DOHH2 (cell line): Measurements from ENCODE around the gene KDM6B.

Experiments used
- H3F3A ChIP-seq: fragments of 200-600 bp; sonication (generic), shearing (Covaris generic); 2 replicates; pipeline ENCODE4 v1.6.0; 2016; ENCODE audit warnings: antibody characterized with exemption, mild to moderate bottlenecking; ENCODE audit not compliant: control insufficient read depth, insufficient read depth
- H3K27ac ChIP-seq: fragments of 200-600 bp; sonication (generic); 2 replicates; pipeline ENCODE4 v1.5.1; 2014; ENCODE audit warnings: low read depth, mild to moderate bottlenecking, low read length, moderate library complexity
- H3K27me3 ChIP-seq: fragments of 200-600 bp; sonication (generic); 2 replicates; pipeline ENCODE4 v1.6.1; 2014; ENCODE audit warnings: mild to moderate bottlenecking, low read length, mixed read lengths; ENCODE audit not compliant: control insufficient read depth
- H3K36me3 ChIP-seq: fragments of 200-600 bp; sonication (generic); 2 replicates; pipeline ENCODE4 v1.6.1; 2014; ENCODE audit warnings: mild to moderate bottlenecking, low read length, moderate library complexity, mixed read lengths; ENCODE audit not compliant: control insufficient read depth
- H3K4me1 ChIP-seq: fragments of 200-600 bp; sonication (generic); 2 replicates; pipeline ENCODE4 v1.6.1; 2014; ENCODE audit warnings: mild to moderate bottlenecking, low read length, mixed read lengths; ENCODE audit not compliant: control insufficient read depth
- H3K4me2 ChIP-seq: fragments of 200-600 bp; sonication (generic); 2 replicates; pipeline ENCODE4 v1.6.0; 2014; ENCODE audit warnings: mild to moderate bottlenecking, low read length, moderate library complexity
- H3K4me3 ChIP-seq: fragments of 200-600 bp; sonication (generic); 2 replicates; pipeline ENCODE4 v1.5.1; 2014; ENCODE audit warnings: mild to moderate bottlenecking, low read length, mixed read lengths
- H3K79me2 ChIP-seq: fragments of 200-600 bp; sonication (generic); 2 replicates; pipeline ENCODE4 v1.6.1; 2014; ENCODE audit warnings: mild to moderate bottlenecking, low read length, mixed read lengths; ENCODE audit not compliant: control insufficient read depth
- H3K9me2 ChIP-seq: fragments of 200-600 bp; sonication (generic); replicated peaks from 2 replicates; pipeline ENCODE4 v1.6.1; 2014; ENCODE audit warnings: mild to moderate bottlenecking, low read length, mixed read lengths; ENCODE audit not compliant: control insufficient read depth
- H3K9me3 ChIP-seq: fragments of 200-600 bp; sonication (generic); 2 replicates; pipeline ENCODE4 v1.6.1; 2014; ENCODE audit warnings: antibody characterized with exemption, low read length, mixed read lengths; ENCODE audit not compliant: control insufficient read depth, insufficient read depth
- H4K20me1 ChIP-seq: fragments of 200-600 bp; sonication (generic); 2 replicates; pipeline ENCODE4 v1.6.0; 2014; ENCODE audit warnings: low read depth, mild to moderate bottlenecking, antibody characterized with exemption, low read length, moderate library complexity; ENCODE audit not compliant: control insufficient read depth, insufficient read depth
- EZH2phosphoT487 ChIP-seq: fragments of 200-600 bp; sonication (generic); IDR thresholded peaks from 2 replicates; pipeline ENCODE4 v1.6.1; 2017; ENCODE audit warnings: borderline replicate concordance, mild to moderate bottlenecking, antibody characterized with exemption, low read length, moderate library complexity, mixed read lengths
- TF ChIP-seq, protein P1 (sequence below): fragments of 200-600 bp; sonication (generic); IDR thresholded peaks from one replicate; pipeline ENCODE4 v1.5.1; 2014; ENCODE audit warnings: antibody characterized with exemption, mild to moderate bottlenecking, low read depth, low read length; ENCODE audit not compliant: poor library complexity, severe bottlenecking

The KDM6B gene

DNA sequence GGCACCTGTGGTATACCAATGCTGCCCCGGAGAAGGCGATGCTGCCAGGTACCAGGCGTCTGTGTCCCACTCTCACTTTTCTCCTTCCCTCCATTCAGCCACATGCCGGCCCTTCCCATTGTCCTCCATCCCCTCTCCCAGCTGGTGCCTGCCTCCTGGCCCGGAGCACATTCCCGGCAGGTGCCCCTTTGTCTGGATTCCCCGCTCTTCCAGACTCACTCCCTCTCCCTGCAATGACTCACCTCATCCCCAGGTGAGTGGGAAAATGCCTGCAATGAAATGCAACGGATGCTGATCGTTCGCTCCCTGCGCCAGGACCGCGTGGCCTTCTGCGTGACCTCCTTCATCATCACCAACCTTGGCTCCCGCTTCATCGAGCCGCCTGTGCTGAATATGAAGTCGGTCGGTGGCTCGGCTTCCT, 10.4 kb upstream of the KDM6B start:
- Histone ChIP-seq H3F3A (0 out of 2 replicates have a peak, but pooled peaks cover 4% of the 10 kb centered on the region), H3K79me2 (no peaks in the 10 kb centered on the region), H4K20me1 (no peaks in the 10 kb centered on the region), H3K4me3 (no peak overlapping the region), H3K27me3 (peaks cover 15% of the 10 kb centered on the region; the same call in 1 of the 2 replicates), H3K9me2 (no peaks in the 10 kb centered on the region), H3K9me3 (no peaks in the 10 kb centered on the region), H3K27ac (no peak overlapping the region), H3K36me3 (no peaks in the 10 kb centered on the region), H3K4me1 (peaks cover 10% of the 10 kb centered on the region; the same call in 1 of the 2 replicates), H3K4me2 (no peak overlapping the region)
- TF ChIP-seq EZH2phosphoT487, result no peak
- TF ChIP-seq, protein P1, sequence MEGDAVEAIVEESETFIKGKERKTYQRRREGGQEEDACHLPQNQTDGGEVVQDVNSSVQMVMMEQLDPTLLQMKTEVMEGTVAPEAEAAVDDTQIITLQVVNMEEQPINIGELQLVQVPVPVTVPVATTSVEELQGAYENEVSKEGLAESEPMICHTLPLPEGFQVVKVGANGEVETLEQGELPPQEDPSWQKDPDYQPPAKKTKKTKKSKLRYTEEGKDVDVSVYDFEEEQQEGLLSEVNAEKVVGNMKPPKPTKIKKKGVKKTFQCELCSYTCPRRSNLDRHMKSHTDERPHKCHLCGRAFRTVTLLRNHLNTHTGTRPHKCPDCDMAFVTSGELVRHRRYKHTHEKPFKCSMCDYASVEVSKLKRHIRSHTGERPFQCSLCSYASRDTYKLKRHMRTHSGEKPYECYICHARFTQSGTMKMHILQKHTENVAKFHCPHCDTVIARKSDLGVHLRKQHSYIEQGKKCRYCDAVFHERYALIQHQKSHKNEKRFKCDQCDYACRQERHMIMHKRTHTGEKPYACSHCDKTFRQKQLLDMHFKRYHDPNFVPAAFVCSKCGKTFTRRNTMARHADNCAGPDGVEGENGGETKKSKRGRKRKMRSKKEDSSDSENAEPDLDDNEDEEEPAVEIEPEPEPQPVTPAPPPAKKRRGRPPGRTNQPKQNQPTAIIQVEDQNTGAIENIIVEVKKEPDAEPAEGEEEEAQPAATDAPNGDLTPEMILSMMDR, result no peak

DNA sequence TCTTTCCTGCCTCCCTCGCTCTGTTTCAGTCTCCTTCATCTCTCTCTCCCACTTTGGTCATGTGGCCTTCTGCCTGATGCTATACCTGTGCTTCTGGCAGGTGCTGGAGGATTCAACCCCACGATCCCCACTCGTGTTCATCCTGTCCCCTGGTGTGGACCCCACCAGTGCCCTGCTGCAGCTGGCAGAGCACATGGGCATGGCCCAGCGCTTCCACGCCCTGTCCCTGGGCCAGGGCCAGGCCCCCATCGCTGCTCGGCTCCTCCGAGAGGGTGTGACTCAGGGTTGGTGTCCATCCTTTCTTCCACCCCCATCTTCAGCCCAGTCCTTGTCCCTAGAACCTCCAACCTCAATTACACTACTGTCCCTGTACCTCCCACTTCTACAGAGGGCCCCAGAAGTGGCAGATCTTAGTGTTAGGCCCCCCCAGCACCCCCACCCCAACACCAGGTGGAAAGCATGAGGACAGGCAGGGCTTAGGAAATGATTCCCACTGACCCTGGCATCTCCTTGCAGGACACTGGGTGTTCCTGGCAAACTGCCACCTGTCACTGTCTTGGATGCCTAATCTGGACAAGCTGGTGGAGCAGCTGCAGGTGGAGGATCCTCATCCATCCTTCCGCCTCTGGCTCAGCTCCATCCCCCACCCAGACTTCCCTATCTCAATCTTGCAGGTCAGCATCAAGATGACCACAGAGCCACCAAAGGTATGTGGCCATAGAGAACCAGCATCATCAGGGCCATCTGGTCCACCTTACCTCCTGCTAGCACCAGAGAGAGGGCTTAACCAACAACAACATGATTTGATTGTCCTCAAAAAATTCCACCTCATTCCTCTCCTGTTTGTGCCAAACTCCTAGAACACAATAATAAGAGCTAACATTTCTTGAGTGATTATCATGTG, 9.7 kb upstream of the KDM6B start:
- peaks cover 10% of the 10 kb centered on the region; the same call in 1 of the 2 replicates for H3K4me1 ChIP-seq
- no peak overlapping the region for H3K4me2 ChIP-seq
- no peak for TF ChIP-seq EZH2phosphoT487
- TF ChIP-seq, protein P1, result no peak
- H3F3A ChIP-seq, result 0 out of 2 replicates have a peak, but pooled peaks cover 4% of the 10 kb centered on the region
- no peaks in the 10 kb centered on the region for H3K79me2 ChIP-seq
- H3K9me2 ChIP-seq, result no peaks in the 10 kb centered on the region
- peaks cover 13% of the 10 kb centered on the region; the same call in 1 of the 2 replicates for H3K27me3 ChIP-seq
- H3K9me3 ChIP-seq, result no peaks in the 10 kb centered on the region
- no peak overlapping the region for H3K27ac ChIP-seq
- H3K4me3 ChIP-seq, result no peak overlapping the region
- H4K20me1 ChIP-seq, result no peaks in the 10 kb centered on the region
- H3K36me3 ChIP-seq, result no peaks in the 10 kb centered on the region

DNA sequence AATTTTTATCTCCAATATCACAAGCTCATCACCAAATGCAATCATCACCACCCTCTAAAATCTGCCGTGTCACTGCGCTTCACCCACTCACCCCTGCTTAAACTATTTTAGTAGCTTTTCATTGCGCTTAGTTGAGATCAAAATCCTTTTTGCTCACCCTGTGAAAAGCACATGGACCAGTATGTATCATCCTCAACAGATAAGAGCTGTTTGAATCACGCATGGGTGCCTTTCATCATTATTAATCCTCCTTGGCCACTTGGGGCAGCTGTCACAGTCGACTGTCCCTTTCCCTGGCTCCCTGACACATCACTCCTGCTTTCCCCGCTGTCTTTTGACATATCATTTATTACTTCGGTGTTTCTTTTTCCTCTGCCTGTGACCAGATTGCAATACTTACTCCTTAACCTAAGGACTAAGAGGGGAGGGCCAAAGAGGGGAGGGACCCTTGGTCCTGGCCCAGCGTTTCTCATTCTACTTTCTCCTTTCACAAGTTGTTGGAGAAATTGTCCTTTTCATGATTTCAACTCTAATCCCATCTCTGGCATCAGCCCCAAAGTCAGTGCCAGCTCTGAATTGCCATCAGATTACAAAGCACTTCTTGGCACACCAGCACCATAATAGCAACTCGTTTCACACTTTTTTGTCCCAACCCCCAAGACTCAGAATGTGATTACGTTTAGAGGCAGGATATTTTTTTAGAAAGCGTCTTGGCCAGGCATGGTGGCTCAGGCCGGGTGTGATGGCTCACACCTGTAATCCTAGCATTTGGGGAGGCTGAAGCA, 8.6 kb upstream of the KDM6B start:
- no peaks in the 10 kb centered on the region for H3K36me3 ChIP-seq
- 0 out of 2 replicates have a peak, but pooled peaks cover 4% of the 10 kb centered on the region for H3F3A ChIP-seq
- H3K4me3 ChIP-seq, result no peak overlapping the region
- H3K27ac ChIP-seq, result no peak overlapping the region
- H3K9me2 ChIP-seq, result no peaks in the 10 kb centered on the region
- H3K4me1 ChIP-seq, result peaks cover 10% of the 10 kb centered on the region; the same call in 1 of the 2 replicates
- H4K20me1 ChIP-seq, result no peaks in the 10 kb centered on the region
- H3K79me2 ChIP-seq, result no peaks in the 10 kb centered on the region
- peaks cover 15% of the 10 kb centered on the region for H3K27me3 ChIP-seq
- H3K4me2 ChIP-seq, result no peak overlapping the region
- TF ChIP-seq EZH2phosphoT487, result no peak
- TF ChIP-seq, protein P1, result no peak
- H3K9me3 ChIP-seq, result no peaks in the 10 kb centered on the region
